Heart right ventricle (tissue), 16 donors: Measurements from ENCODE around the gene ARHGAP33. TPM values are rescaled to one million over a fixed set of nuclear protein-coding genes. Genes with fewer than 3 reads are reported as not detected.

Experiments
- ATAC-seq, 8 donors: fragments of 200-7000 bp; cut with Tn5 transposase; one replicate each; pipeline ENCODE4 v1.9.1; 2020; ENCODE audit warnings: mild to moderate bottlenecking in 8 of 8, moderate library complexity in 8 of 8, moderate number of reproducible peaks in 1 of 8
- DNase-seq, 2 donors: peaks; one replicate each; pipeline ENCODE4 v3.0.0-alpha.2; 2020
- H3K27ac ChIP-seq, 10 donors: fragments of 200-600 bp; sonication (generic) in 2 of 10; one replicate each; pipeline versions ENCODE4 v1.5.0 to v1.8.0; 2020 to 2022; ENCODE audit warnings: mild to moderate bottlenecking in 3 of 10
- H3K27me3 ChIP-seq, 7 donors: fragments of 200-600 bp; one replicate each; pipeline ENCODE4 v1.8.0; 2021 to 2022; ENCODE audit warnings: mild to moderate bottlenecking in 2 of 7
- H3K36me3 ChIP-seq, 9 donors: fragments of 200-600 bp; sonication (generic) in 1 of 9; one replicate each; pipeline versions ENCODE4 v1.5.0 to v1.8.0; 2020 to 2022; ENCODE audit warnings: mild to moderate bottlenecking in 2 of 9
- H3K4me1 ChIP-seq, 9 donors: fragments of 200-600 bp; sonication (generic) in 1 of 9; one replicate each; pipeline versions ENCODE4 v1.5.0 to v1.8.0; 2020 to 2022; ENCODE audit warnings: mild to moderate bottlenecking in 4 of 9
- H3K4me3 ChIP-seq, 10 donors: fragments of 200-600 bp; sonication (generic) in 2 of 10; one replicate each; pipeline versions ENCODE4 v1.5.0 to v1.8.0; 2020 to 2022; ENCODE audit warnings: mild to moderate bottlenecking in 7 of 10, moderate library complexity in 2 of 10
- H3K9me3 ChIP-seq, 11 donors: fragments of 200-600 bp in 10 of 11; sonication (generic) in 2 of 11; one replicate each; pipeline versions ENCODE4 v1.5.0 to v1.8.0; 2013 to 2022; ENCODE audit warnings: mild to moderate bottlenecking in 2 of 11, control low read depth in 1 of 11, moderate library complexity in 1 of 11
- WGBS, 2 donors: extraction: QIAGEN DNeasy Blood & Tissue Kit; methylation state at CpG; one replicate each; pipeline ENCODE4 v1.1.7; 2013; ENCODE audit warnings: inconsistent platforms in 1 of 2; 5-methylcytosine and 5-hydroxymethylcytosine counted together
- intact Hi-C, 10 donors: fragments of 100-400 bp; cut with DNase I; formaldehyde crosslinking; loops; one replicate each; pipeline versions ENCODE4 v1.11.1 to v1.14.2; 2022
- polyA plus RNA-seq, 2 donors: library from polyadenylated mRNA; stranded (reverse); fragments of 200-250 nt; gene quantifications; one replicate each; pipeline ENCODE4 v1.2.3, GENCODE V29; 2013
- total RNA-seq, 10 donors: library from RNA; stranded (reverse); fragmentation: NEBNext Ultra II Directional in 3 of 10; extraction: Animal tissue kit (Norgen Biotek cat#: 25700) in 3 of 10; gene quantifications; one replicate each; pipeline versions ENCODE4 v1.2.1 to v1.2.4, GENCODE V29; 2021 to 2023
- TF ChIP-seq, protein P1 (sequence below), 9 donors: fragments of 200-600 bp; sonication (generic) in 2 of 9; IDR thresholded peaks; one replicate each; pipeline versions ENCODE4 v1.5.0 to v1.8.0; 2021 to 2022; ENCODE audit warnings: antibody characterized with exemption in 9 of 9, mild to moderate bottlenecking in 5 of 9, moderate library complexity in 1 of 9
- donor health status: Arrhythmogenic right ventricular cardiomyopathy.
- donor health status: ischemic (EF 13 %, LVEDD 7.1; RV severe dilation, severe dysfunction).
- donor health status: healthy with polysubstance abuse.
- donor health status: DM: no; HTN: yes; CAD: no.
- donor health status: DM: no; HTN: no; CAD: no.
- donor health status: ischemic (EF 25% LVEDD 6.9; RV normal size, moderate dysfunction).
- donor health status: ischemic (EF 25% LVEDD 5.7; RV mildly dilated, moderate dysfunction).
- donor health status: healthy.
- donor health status: DM: yes; HTN: yes; CAD: no.
- donor health status: Ischemic cardiomyopathy.
- donor health status: ischemic (EF 35%, LVEDD 5.7; RV mildly dilated, moderate dysfunction).
- donor health status: nonischemic (EF 11% LVEDD 7.7; RV severe dilation, severe dysfunction).
- donor health status: DM: yes; HTN: yes; CAD: no.
- donor health status: PGD.
- donor health status: ischemic (EF 29% LVEDD 5.4; RV normal size, mild dysfunction).
- donor health status: nonischemic (EF 23%, LVEDD 6.1; RV moderate dilation, normal function).

The ARHGAP33 gene
- total and polyA plus RNA-seq, 12 donors, result 1.3 to 10.1 (median 5.6) TPM

DNA sequence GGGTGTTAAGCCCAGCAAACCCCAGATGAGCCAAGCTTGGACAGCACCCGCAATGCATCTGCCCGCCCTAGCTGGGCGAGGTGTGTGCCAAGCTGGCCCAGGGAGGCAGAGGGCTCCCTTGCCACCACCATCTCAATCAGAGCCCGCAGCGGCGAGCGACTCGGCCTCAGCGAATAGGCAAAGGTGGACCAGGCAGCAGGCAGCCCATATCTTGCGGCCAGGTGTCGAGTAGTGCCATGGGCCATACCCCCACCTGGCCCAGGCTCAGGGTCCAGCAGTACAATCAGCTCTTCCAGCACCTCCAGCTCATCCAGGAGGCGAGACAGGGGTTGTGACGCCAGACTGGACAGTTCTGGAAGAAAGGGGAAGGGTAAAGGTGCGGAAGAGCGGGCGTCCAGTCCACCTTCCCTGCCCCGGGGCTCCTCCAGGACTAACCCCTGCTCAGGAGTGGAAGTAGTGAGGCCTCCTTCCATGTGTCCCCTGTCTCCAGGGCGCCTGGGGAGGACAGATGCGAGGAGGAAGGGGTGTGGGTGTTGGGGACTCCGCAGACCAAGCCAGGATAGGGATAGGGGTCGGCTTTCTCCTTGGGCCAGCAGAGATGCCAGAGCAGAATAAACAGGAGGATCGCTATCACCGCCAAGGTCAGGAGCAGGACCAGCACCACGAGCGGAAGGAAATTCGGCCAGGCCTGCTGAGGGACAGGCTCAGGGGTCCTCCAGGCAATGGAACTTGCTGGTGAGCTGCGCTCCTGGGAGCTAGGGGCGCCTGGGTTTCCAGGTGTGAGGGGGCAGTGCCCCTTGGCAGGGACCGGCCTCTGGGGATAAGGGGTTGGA lies 35.9 kb upstream of the ARHGAP33 start:
- ATAC-seq (no peak), DNase-seq (no peak)
- Histone ChIP-seq H3K4me3 (peak overlapping the region in 9 of 10 donors; percentile 51 to 81 (median 69)), H3K27ac (peak overlapping the region in 8 of 10 donors; percentile 66 to 95 (median 83)), H3K4me1 (peaks cover 0 to 48% (median 26%) of the 10 kb centered on the region in 9 donors), H3K27me3 (no peaks in the 10 kb centered on the region), H3K9me3 (no peaks in the 10 kb centered on the region), H3K36me3 (peaks cover 0 to 63% (median 15%) of the 10 kb centered on the region in 9 donors)
- TF ChIP-seq, protein P1, sequence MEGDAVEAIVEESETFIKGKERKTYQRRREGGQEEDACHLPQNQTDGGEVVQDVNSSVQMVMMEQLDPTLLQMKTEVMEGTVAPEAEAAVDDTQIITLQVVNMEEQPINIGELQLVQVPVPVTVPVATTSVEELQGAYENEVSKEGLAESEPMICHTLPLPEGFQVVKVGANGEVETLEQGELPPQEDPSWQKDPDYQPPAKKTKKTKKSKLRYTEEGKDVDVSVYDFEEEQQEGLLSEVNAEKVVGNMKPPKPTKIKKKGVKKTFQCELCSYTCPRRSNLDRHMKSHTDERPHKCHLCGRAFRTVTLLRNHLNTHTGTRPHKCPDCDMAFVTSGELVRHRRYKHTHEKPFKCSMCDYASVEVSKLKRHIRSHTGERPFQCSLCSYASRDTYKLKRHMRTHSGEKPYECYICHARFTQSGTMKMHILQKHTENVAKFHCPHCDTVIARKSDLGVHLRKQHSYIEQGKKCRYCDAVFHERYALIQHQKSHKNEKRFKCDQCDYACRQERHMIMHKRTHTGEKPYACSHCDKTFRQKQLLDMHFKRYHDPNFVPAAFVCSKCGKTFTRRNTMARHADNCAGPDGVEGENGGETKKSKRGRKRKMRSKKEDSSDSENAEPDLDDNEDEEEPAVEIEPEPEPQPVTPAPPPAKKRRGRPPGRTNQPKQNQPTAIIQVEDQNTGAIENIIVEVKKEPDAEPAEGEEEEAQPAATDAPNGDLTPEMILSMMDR (IDR thresholded peaks at IDR 0.05), result no peak
- WGBS, 2 donors, result 73% methylated on average over 29 of the region's 29 CpGs
- intact Hi-C loops, result loop anchor here in 3 of 10 donors (5.0 to 10.0 kb wide), 2 partner anchors 193 to 195 kb away; partner anchors contain the start of gene LRFN3 (in 2 of the 3)

DNA sequence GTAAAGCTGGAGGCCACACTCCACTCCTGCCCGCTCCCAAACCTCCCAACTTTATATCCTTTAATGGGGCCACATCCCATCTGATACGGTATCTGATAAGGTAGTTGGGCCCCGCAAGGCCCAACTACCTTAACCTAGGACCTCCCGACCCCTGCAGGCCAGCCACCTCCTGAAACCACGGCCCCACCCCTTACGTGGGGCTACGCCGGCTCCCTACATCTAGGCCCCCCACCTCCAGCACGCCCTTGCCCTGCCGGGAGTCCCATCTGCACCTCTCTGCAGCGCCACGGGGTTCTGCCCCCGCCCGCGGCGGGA lies 35.3 kb upstream of the ARHGAP33 start:
- Histone ChIP-seq H3K4me3 (peak overlapping the region; percentile 51 to 81 (median 68)), H3K4me1 (peaks cover 0 to 49% (median 28%) of the 10 kb centered on the region in 9 donors), H3K9me3 (no peaks in the 10 kb centered on the region), H3K36me3 (peaks cover 0 to 57% (median 15%) of the 10 kb centered on the region in 9 donors), H3K27ac (peak overlapping the region in 9 of 10 donors; percentile 63 to 95 (median 81)), H3K27me3 (no peaks in the 10 kb centered on the region)
- peak in 1 of 8 donors; percentile 5 for ATAC-seq
- intact Hi-C loops, result loop anchor here in 3 of 10 donors (5.0 to 10.0 kb wide), 2 partner anchors 192 to 195 kb away; partner anchors contain the start of gene LRFN3 (in 2 of the 3)
- WGBS, 2 donors, result 2 to 3% methylated on average over 16 of the region's 16 CpGs
- TF ChIP-seq, protein P1 (IDR thresholded peaks at IDR 0.05), result no peak
- DNase-seq, result no peak

DNA sequence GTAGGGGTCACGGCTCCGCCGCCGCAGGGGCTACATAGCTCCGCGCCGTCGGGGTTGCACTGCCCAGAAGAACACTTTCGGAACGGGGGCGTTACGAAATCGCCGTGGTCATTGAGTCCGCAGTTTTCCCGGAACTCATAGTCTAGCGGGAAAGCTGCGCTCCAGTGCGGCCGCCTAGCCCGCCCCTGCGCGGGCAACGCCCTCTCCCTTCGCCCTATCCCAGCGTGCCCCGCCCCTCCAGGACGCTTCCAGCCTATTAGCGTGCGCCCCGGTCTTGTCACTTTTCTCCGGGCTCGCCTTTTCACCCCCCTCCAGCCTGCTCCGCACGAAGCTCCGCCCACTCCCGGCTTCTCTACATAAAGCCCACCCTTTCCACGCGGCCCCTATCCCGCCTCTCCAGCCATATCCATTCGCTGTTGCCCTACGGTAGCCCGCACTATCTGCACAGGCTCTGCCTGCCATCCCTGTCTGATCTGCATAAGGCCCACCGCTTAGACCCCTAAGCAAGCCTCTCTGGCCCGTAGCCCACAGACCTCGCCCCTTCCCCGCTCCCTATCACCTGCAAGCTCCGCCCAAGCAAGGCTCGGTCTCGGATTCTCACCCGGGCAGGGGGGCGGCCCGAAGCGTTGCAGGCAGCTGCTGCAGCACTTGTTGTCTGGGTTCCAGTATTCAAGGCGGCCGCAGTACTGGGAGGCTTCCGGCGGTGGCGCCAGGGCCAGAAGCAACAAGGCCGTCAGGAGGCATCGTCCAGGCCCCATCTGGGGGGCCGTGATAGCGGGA lies 34.8 kb upstream of the ARHGAP33 start:
- peak overlapping the region; percentile 38 to 95 (median 77) for H3K27ac ChIP-seq
- peaks cover 0 to 49% (median 28%) of the 10 kb centered on the region in 9 donors for H3K4me1 ChIP-seq
- H3K9me3 ChIP-seq, result no peaks in the 10 kb centered on the region
- 0 to 1% methylated on average over 63 of the region's 63 CpGs for whole genome bisulfite sequencing, 2 donors
- intact Hi-C loops, result loop anchor here in 3 of 10 donors (5.0 to 10.0 kb wide), 2 partner anchors 192 to 194 kb away; partner anchors contain the start of gene LRFN3 (in 2 of the 3)
- DNase-seq, result peak; percentile 98
- peak; percentile 84 to 88 (median 86) for ATAC-seq
- peaks cover 0 to 52% (median 15%) of the 10 kb centered on the region in 9 donors for H3K36me3 ChIP-seq
- H3K4me3 ChIP-seq, result peak overlapping the region; percentile 51 to 81 (median 68)
- TF ChIP-seq, protein P1 (IDR thresholded peaks at IDR 0.05), result peak in 2 of 9 donors; percentile 21 to 22
- H3K27me3 ChIP-seq, result no peaks in the 10 kb centered on the region

DNA sequence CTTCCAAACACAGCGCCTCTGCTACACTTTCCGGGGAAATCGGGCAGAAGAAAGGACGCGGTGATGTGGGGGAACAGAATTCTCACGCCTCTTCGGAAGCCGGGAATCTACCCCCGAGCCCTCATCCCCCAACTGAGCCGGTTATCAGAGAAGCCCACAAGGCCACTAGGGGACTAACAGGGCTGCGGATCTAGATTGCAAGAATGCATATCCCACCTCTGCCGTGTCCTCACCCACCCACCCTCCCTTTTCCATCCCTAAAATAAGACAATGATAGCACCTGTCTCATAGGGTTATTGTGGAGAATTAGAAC lies 34.2 kb upstream of the ARHGAP33 start:
- Histone ChIP-seq H3K9me3 (no peaks in the 10 kb centered on the region), H3K27ac (peak overlapping the region in 9 of 10 donors; percentile 38 to 95 (median 78)), H3K4me1 (peaks cover 0 to 53% (median 32%) of the 10 kb centered on the region in 9 donors), H3K4me3 (peak overlapping the region; percentile 51 to 81 (median 68)), H3K27me3 (no peaks in the 10 kb centered on the region), H3K36me3 (peaks cover 0 to 46% (median 15%) of the 10 kb centered on the region in 9 donors)
- intact Hi-C loops, result loop anchor here in 3 of 10 donors (5.0 to 10.0 kb wide), 2 partner anchors 191 to 194 kb away; partner anchors contain the start of gene LRFN3 (in 2 of the 3)
- WGBS, 2 donors, result 3 to 5% methylated on average over 12 of the region's 12 CpGs
- TF ChIP-seq, protein P1 (IDR thresholded peaks at IDR 0.05), result peak in 1 of 9 donors; percentile 22
- no peak for DNase-seq
- no peak for ATAC-seq
